Panc1 (cell line): ENCODE results near the gene CFAP299. TPM values are rescaled to one million over a fixed set of nuclear protein-coding genes. Genes with fewer than 3 reads are reported as not detected.

Source experiments
- ATAC-seq: fragments of 200-7000 bp; cut with Tn5 transposase; 2 replicates; pipeline ENCODE4 v1.9.1; 2020; ENCODE audit warnings: mild to moderate bottlenecking, moderate library complexity
- BruUV-seq: library from RNA; stranded (reverse); fragments of 400-500 nt; replicated peaks from 2 replicates; lab custom pipeline; 2021; lab: Mats Ljungman, UMichigan
- CTCF ChIA-PET: fragments of 300-600 bp; sonication (Branson Sonifier 250); formaldehyde crosslinking; loops from one replicate; lab custom pipeline; 2022; ENCODE audit warnings: antibody characterized with exemption; lab: Charles Lee
- POLR2A ChIA-PET: fragments of 300-600 bp; sonication (Branson Sonifier 250); formaldehyde crosslinking; loops from one replicate; lab custom pipeline; 2022; ENCODE audit warnings: antibody characterized with exemption; lab: Charles Lee
- DNase-seq: peaks from one replicate; pipeline ENCODE4 v3.0.0-alpha.2; 2010; ENCODE audit warnings: low read depth, low spot score
- H3K27ac ChIP-seq: 2 replicates; pipeline ENCODE4 v1.5.1; 2011; ENCODE audit warnings: mild to moderate bottlenecking, low read length, inconsistent platforms
- H3K27me3 ChIP-seq: fragments of 200-500 bp; sonication (Bioruptor generic); 2 replicates; pipeline ENCODE4 v1.6.0; 2014; ENCODE audit warnings: low read length, inconsistent platforms; ENCODE audit not compliant: control insufficient read depth, insufficient read depth
- H3K36me3 ChIP-seq: fragments of 200-500 bp; sonication (Bioruptor generic); 2 replicates; pipeline ENCODE4 v1.5.1; 2014; ENCODE audit warnings: inconsistent platforms, mild to moderate bottlenecking, low read length, moderate library complexity; ENCODE audit not compliant: control insufficient read depth, insufficient read depth
- H3K4me1 ChIP-seq: 2 replicates; pipeline ENCODE4 v1.5.1; 2011; ENCODE audit warnings: inconsistent platforms, mild to moderate bottlenecking, low read length, moderate library complexity; ENCODE audit not compliant: control insufficient read depth, insufficient read depth
- H3K4me3 ChIP-seq, 2 experiments: 2 replicates each; pipeline ENCODE4 v1.5.1; 2011 to 2012; ENCODE audit warnings: low read depth in 2 of 2, low read length in 2 of 2, mild to moderate bottlenecking in 2 of 2, inconsistent platforms in 1 of 2, moderate library complexity in 1 of 2
- H3K9me3 ChIP-seq: fragments of 200-500 bp; sonication (Bioruptor generic); 2 replicates; pipeline ENCODE4 v1.5.1; 2014; ENCODE audit warnings: low read depth, mild to moderate bottlenecking, inconsistent platforms, low read length, moderate library complexity; ENCODE audit not compliant: control insufficient read depth, insufficient read depth
- CTCF ChIP-seq: fragments of 450-650 bp; IDR thresholded peaks from 2 replicates; pipeline ENCODE4 v1.5.1; 2017; ENCODE audit warnings: mild to moderate bottlenecking
- POLR2AphosphoS5 ChIP-seq: IDR thresholded peaks from 2 replicates; pipeline ENCODE4 v1.6.1; 2012; ENCODE audit warnings: mild to moderate bottlenecking, low read depth, low read length, moderate library complexity
- REST ChIP-seq, 2 experiments: IDR thresholded peaks; 2 replicates each; pipeline ENCODE4 v1.6.1; 2011 to 2012; ENCODE audit warnings: low read depth in 2 of 2, control low read depth in 1 of 2, low read length in 1 of 2, mild to moderate bottlenecking in 1 of 2, moderate library complexity in 1 of 2; ENCODE audit not compliant: insufficient read depth in 1 of 2
- SIN3A ChIP-seq: IDR thresholded peaks from 2 replicates; pipeline ENCODE4 v1.6.1; 2012; ENCODE audit warnings: low read depth, mild to moderate bottlenecking, low read length, moderate library complexity, borderline replicate concordance; ENCODE audit not compliant: insufficient read depth
- TCF7L2 ChIP-seq: IDR thresholded peaks from 2 replicates; pipeline ENCODE4 v1.6.1; 2011; ENCODE audit warnings: mild to moderate bottlenecking, low read depth, low read length, inconsistent platforms
- in situ Hi-C: cut with HindIII; loops from 2 replicates; pipeline ENCODE4 v1.10.0; 2016; ENCODE audit warnings: low sequenced_read_pairs, low pct_unique_long_range_greater_than_20kb
- intact Hi-C: fragments of 100-400 bp; cut with micrococcal nuclease; formaldehyde crosslinking; loops from one replicate; pipeline ENCODE4 v1.10.0; 2022; ENCODE audit not compliant: unreplicated experiment
- total RNA-seq: library from RNA; stranded (reverse); gene quantifications from one replicate; pipeline ENCODE4 v1.2.1, GENCODE V29; 2021; ENCODE audit not compliant: unreplicated experiment

The CFAP299 gene
- total RNA-seq, 1 experiment from 2014 or later, result not detected

- DNase-seq (no peak), ATAC-seq (no peak)
- Histone ChIP-seq H3K27me3 (no peaks in the 10 kb centered on the region), H3K27ac (no peak overlapping the region), H3K36me3 (no peaks in the 10 kb centered on the region), H3K4me1 (no peaks in the 10 kb centered on the region), H3K9me3 (no peaks in the 10 kb centered on the region), H3K4me3 (no peak overlapping the region)
- POLR2A ChIA-PET, result no interaction called here
- TF ChIP-seq SIN3A (no peak), TCF7L2 (no peak), POLR2AphosphoS5 (no peak), REST (IDR thresholded peaks at IDR 0.05; ENCODE audit: insufficient read depth in 1 of 2, low read depth in 2 of 2, low read length in 1 of 2) (no peak), CTCF (no peak)
- in situ Hi-C loops (no loop called here), intact Hi-C loops (no loop called here)
- CTCF ChIA-PET, result no interaction called here
- BruUV-seq, result no TSS peak
Measured at GRCh38 chr4:80897537-80898303, 562.2 kb downstream of the CFAP299 start.

GRCh38 chr4:80900908-80901307 is 565.4 kb downstream of the CFAP299 start:
- CTCF ChIA-PET, result no interaction called here
- DNase-seq (no peak), ATAC-seq (no peak)
- no peaks in the 10 kb centered on the region for H3K27me3 ChIP-seq
- POLR2A ChIA-PET, result no interaction called here
- BruUV-seq, result no TSS peak
- H3K36me3 ChIP-seq, result no peaks in the 10 kb centered on the region
- no peak overlapping the region for H3K27ac ChIP-seq
- no peaks in the 10 kb centered on the region for H3K4me1 ChIP-seq
- intact Hi-C loops, result no loop called here
- no peak for TF ChIP-seq CTCF
- TF ChIP-seq REST (IDR thresholded peaks at IDR 0.05; ENCODE audit: insufficient read depth in 1 of 2, low read depth in 2 of 2, low read length in 1 of 2), result no peak
- TF ChIP-seq SIN3A, result no peak
- no peak for TF ChIP-seq POLR2AphosphoS5
- TF ChIP-seq TCF7L2, result no peak
- H3K4me3 ChIP-seq, result no peak overlapping the region
- in situ Hi-C loops, result no loop called here
- H3K9me3 ChIP-seq, result no peaks in the 10 kb centered on the region
